KG1 (cell line): Measurements from ENCODE around the gene ANO4.

Experiments used
- DNase-seq: peaks from one replicate; lab custom pipeline; 2025; lab: John Stamatoyannopoulos, UW

Gene ANO4

DNA sequence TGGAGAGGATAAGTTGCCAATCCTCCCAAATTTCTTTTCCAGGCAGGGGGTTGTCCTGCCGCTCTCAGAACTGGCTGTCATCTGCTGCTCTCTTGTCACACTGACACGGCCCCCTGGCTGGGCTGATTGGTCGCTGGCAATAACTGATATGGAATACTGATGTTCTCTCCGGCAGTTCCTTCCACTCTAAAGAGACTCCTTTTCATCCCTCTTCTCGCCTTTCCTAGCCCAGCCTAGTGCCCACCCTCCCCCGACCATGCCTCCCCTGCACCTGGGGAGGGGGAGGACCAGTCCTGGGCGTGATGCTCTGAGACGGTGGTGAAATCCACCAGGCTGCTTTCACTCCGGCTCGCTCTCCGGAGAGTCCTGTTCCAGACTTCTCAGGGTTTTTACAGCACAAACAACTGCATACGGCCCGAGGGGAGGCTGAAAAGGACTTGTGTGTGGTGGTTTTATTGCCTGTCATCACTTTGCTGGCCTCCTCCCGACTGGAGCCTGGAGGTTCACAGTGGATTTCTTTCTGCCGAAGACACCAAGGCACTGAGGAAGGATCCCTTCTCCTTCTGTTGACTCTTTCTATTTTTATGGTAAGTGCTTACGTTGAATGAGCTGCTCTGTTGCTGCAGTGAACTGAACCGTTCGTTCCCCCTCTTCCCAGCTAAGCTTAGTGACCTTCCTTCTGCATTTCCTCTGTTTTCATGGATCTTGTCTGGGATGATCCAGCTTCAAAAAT lies at the start of gene ANO4:
Gene ANO4, plus strand, starts transcription at position 336 of the 733 bp plus-strand sequence. CDS start 107,010 bp downstream, outside the sequence.
- DNase-seq = no peak

DNA sequence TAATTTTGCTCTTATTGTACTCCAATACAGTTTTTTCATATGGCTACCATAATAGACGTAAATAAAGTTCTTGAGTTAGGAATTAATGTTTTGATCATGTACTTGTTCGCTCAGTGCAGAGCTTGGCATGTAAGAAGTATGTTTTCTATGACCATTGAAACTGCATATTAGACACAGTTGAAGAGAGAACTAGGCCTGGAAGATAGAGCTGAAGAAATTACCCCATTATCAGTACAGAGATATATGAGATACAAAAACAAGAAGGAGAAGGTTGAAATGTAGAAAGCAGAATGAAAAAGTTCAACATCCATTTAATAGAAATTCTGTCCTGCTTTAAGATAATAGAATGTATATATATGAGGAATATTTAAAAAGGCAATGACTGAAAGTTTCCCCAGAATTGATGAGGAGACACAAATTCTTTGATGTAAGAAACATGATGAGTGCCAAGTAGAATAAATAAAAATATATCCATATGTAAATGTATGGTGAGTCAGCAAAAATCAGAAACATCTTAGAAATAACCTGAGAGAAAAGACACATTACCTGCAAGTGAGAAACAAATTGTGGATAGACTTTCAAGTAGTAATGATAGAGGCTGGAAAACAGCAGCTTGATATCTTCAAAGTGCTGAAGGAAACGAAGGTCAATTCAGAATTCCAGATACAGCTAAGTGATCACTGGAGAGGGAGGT lies 49.1 kb upstream of the ANO4 start:
- DNase-seq = no peak

DNA sequence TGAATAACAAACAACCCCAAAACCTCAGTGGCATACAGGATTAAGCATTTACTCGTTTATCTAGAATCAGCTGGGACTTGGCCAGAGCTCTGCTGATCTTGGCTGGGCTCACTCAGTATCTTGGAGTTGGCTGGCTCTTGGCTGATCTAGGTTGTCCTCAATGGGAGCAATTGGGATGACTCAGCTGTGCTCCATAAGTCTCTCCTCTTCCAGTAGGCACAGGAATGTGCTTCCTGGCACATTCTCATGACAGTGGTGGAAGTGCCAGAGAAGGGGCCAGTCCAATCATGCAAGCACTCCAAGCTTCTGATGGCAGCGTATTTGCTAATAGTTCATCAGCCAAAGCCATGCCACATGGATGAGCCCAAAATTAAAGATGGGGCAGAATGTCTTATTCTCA lies 41.7 kb upstream of the ANO4 start:
- DNase-seq = no peak

DNA sequence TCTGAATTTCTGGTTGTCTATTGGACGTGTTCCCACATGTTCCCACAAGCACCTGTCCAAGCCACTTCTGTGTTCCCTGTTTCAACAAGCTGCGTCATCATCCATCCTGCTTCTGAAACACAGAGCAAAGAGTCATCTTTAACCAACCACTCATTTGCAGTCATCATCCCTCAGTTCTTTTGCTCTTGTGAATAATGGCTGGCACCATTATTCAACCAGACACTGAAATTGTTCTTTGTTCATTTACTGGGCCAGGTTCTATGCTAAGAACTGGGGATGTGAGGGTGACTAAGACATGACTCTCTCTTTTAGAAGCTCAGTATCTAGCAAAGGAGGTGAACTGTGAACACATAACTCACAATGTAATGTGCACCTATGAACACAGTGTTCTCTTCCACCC lies 40.7 kb upstream of the ANO4 start:
- no peak for DNase-seq

DNA sequence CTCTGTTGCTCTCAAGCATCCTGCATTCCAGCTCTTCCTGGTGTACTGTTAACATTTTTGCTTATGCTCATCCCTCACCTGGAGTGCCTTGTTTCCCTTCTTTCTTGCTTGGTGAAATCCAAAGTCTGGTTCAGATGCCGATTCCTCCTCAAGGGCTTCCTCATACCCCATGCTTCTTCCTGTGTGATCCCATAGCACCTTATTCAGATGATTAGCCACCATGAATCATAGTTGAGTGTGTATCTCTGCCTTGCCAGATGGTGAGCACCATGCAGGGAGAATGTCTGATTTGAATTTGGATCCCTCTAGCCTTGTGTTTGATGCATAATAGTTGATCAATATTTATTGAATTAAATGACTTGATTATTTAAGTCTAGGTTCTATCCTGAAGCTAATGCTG lies 39.4 kb upstream of the ANO4 start:
- DNase-seq = no peak

DNA sequence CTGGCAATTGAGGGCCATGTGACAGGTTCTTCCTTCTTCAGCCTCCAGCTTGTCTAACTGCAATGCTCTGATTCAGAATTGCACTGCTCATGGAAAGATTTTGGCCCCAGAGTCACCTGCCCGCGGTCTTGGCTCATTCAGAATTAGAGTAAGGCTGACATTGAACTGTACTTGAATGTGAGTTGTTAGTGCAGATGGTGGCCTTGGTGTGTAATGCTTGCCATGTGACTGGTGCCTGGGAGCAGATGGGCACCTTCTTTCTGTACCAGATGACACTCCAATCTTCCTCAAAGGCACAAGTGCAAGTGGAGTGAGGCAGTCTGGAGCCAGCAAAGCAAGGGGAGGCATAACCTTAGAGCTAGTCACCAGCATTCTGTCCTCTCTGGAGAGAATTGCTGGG lies 36.5 kb upstream of the ANO4 start:
- DNase-seq = no peak

DNA sequence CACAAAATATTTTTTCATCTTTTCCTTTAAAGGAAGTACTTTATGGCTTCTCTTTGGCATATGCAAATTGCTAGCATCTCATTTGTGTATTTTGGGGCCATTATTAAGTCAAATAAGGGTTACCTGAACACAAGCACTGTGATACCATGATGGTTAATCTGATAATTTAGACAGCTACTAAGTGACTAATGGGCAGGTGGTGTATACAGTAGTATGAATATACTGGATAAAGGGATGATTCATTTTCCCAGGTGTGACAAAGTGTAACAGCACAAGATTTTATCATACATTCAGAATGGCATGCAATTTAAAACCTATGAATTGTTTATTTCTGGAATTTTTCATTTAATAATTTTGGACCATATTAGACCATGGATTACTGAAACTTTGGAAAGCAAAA lies 27.2 kb upstream of the ANO4 start:
- no peak for DNase-seq

DNA sequence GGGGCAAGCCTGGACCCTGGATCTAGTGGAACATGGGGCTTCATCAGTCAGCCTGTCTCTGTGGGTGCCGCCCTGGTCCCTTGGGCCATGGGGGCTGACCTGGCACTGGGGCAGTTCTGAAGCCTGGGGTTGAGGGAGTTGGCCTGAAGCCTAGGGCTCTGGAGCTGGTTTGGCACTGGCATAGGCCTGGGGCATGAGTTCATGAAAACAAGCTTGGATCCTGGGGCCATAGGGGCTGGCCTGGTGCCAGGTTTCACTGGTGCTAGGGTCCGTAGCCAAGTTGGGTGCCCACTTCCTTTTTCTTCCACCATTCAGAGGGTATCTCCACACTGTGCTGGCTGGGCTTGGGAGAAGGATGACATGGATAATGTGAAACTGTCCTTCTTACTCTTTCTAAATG lies 26.6 kb upstream of the ANO4 start:
- no peak for DNase-seq

DNA sequence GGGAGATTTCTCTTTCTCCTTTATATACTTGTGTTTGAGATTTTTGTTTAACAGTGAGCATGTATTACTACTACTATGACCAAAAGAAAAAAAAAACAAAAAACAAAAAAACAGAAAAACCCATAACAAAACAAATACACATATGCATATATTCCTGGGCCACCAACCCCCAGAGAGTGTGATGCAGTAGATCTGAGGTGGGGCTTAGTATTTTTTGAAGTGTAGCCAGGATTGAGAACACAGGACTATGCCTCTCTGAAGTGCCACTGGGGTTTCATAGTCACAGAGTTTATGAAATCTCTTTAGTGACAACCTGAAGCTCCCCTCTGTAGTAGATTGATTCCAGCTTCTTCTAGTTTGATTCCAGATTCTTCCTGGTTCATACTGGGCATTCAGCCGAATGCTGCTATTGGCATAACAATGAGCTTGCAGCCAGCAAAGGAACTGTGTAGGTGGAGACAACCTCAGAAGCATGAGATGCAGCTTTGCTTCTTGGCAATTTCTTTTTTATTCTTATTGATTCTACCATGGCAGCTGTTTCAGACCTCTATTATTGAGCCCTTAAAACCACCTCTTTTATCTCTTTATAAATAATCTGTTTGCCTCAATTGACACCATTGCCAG lies 15.5 kb upstream of the ANO4 start:
- DNase-seq = no peak

DNA sequence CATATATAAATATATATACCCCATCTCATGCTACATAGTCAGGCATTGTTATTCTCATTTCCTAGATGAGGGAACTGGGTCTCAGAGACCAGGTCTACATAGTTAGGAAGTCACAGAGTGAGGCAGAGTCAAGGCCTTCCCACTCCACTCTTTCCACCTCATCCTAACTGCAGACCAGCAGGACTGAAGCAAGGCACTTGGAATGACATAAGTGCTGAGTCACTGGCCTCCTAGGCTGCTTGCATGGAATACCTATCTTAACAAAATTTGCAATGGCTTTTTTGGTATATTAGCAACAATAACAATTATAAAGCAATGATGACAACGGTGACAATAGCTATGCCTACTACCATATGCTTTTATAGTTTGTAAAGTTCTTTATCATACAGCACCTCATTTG lies 5.4 kb upstream of the ANO4 start:
- no peak for DNase-seq

DNA sequence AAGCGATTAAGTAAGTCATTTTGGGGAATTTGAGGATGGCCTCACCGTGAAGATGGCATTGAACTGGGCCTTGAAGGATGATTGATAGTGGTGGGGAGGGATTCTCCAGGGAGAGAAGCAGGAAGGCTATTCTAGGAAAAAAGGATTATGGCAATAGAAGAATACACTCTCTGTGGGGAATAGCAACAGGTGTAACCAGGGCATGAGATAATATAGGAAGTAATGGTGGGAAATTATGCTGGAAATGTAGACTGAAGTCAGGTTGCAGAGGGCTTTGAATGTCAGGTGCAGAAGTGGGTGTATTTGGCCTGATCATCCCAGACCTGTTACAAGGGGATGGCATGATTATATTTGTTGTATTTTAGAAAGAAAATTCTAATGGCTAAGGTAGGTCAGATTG lies 4.6 kb upstream of the ANO4 start:
- no peak for DNase-seq

DNA sequence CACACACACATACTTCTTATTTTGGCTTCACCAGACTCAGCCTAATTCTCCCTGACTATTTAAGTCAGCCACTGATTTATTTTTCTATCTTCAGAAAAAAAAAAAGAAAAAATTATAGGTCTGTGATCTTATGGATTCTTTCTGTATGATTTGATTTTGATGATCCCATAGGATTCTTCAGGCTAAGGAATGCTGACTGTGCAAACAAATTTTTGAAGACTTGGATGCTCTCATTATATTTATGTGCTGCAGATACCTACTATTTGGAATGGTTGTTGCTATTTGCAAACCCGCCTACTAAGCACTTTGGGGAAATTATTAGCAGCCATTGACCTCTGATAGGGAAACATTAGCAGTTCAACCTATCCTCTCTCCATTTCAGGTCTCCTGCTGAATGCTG lies 4.0 kb upstream of the ANO4 start:
- no peak for DNase-seq

DNA sequence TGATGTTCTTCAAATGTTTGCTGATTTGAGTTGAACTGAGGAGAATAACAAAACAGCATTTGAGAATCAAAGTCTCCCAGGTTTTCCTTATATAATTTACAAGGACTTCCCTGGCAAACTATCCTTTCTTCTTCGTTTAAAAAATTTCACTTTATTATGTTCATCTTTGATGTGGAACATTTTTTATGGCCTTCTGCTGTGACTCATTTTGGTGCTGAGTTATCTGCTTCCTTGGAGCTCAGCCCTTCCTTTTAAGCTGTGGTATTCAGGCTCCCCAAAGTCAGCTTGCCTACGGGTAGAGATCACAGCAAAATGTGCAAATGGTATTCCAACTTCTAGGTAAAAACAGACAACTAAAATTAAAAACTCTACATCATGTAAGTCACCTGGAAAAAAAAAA lies 1.4 kb upstream of the ANO4 start:
- DNase-seq = no peak

DNA sequence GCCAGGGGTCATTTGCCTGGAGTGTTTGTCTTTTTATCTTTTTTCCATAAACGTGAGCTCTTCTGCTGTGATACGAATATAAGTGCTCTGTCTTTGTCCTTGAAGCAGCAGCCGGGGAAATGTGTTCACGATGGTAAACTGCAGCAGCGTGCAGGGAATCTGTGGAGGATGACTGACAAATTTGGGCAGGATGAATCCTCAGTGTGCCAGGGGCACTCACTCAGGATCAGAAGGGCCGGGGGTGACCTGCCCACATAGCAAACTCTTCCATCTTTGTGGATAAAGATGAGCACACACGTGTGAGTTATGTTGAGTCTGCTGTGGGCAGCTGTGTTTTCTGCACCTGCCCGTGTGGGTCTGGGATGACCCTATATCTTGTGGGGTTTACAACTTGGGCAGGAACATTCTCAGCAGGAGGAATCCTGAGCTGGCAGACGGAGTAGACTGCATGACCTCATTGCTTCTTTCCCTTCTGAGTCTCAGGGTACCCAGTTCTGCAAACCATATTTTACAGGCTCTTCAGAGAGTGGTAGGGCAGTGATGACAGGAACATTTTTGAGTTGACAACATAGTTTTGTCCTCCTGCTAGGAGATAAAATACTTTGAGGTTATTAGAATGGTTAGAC lies 711 bp downstream of the ANO4 start:
- DNase-seq = no peak

DNA sequence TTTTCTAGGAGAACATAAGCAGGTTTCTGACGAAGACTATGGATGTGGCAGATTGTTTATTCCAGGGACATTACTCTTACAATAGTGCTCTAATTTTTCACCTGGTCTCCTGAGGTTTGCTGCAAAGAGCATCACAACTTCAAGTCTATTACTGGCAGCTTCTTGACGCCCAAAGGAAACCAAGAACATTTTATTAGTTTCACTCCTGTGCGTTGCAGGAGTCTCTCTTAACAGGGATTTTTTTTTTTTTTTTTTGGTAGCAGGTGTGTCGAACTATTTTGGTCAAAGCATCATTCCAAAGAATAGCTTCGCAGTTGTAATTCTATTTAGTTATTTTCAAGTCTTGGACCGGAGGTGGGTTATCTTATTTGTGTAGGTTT lies 1.2 kb downstream of the ANO4 start:
- DNase-seq = no peak

DNA sequence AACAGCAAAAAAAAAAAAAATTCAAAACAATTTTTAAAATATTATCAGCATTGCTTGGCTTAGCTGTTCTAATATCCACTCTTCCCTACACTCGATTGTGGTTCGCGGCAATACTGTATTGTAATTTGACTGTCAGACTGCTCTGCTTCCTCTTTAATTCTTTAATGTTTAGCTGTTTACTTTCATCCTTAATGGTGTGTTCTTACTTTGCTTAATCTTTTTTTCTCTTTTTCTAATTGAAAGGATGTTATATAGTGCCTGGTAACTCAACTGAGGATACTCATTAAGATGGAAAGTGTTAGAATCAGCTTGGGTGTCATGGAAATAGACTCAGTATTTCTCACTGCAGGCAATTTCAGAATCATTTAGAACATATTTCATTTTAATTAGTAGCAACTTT lies 2.0 kb downstream of the ANO4 start:
- DNase-seq = no peak

DNA sequence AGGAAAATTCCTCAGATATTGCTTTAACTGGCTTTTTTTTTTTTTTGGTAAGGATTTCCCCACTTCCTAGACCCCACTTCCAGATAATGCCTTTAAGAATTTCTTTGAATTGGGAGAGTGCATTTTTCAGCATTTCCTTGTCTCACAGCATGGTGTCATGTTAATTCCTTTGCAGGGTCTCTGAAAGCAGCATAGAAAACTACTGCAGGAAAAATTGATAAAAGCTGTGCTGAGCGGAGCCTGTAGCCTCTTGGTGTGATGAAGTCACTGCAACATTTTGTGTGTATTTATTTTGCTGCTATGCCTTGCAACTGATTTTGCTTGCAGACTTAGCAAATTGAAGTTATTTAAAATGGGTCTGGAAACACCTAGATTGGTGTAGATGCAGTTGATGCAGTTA lies 2.7 kb downstream of the ANO4 start:
- no peak for DNase-seq

DNA sequence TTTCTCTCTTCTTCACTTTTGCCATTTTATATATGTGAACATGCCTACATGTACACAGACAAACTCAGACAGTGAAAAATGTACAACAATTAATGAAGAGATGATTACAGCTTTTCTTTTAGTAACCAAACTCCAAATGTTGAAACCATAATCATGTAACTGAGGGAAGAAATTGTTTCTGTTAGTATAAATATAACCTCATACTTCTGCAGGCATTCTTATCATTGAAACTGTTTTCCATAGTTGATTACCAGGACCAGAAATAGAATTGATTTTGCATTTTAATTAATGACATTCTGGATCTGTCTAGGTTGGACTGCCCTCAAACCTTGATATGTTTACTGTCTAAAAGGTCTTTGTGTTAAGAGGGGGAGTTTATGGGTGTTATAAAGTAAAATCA lies 3.2 kb downstream of the ANO4 start:
- no peak for DNase-seq

DNA sequence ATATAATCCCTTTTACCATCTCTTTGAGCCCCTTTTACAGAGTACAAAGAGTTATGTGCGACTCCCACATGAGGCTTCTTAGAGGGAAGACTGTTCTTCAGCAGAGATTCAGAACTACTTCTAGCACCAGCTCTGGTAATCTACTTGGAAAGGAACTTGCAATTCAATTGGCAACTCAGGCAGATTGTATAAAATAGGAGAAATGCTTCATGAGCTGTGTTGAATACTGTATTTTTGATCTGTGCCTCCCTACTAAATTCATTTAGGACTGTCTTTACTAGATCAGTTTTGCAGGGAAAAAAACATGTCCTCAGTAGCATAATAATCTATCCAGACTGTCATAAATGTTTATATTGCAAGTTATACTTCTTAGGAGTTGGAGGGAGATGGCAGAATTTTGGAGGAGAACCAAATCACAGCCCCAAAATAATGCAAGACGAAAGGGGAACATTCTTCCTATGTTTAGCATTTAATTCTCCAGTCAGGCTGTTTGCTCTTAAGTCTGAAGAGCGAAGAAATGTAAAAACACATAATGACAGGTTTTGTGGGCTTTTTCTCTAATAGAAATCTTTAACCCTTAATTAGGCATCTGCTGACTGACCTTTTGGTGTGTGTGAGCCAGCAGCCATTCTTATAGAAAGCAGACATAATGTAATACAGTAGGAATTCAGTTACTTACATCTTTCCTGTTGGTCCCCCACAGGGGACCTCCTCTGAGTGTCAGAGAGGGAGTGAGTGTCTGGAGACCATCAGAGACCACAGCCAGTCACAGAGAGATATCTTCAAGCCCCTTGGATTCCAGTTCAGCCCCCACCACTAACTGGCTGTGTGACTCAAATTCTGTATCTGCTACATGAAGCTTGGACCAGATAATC lies 3.9 kb downstream of the ANO4 start:
- no peak for DNase-seq

DNA sequence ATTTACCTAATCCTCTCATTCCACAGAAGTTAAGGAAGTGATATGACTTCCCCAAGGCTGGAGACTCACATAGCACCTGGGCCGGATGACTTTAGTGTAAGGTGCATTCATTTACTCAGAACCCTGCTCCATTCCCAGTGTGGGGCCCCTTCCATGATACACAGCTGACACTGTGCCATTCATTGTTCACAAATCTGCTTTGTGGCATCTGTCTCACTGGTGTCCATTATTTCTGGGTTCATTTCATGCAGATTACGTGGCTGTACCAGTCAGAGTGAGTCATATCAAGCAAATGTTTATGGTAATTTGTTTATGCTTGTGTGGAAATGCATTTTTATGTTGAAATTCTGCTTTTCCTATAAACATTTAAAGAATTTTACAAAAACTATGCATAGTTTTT lies 5.2 kb downstream of the ANO4 start:
- DNase-seq = no peak

DNA sequence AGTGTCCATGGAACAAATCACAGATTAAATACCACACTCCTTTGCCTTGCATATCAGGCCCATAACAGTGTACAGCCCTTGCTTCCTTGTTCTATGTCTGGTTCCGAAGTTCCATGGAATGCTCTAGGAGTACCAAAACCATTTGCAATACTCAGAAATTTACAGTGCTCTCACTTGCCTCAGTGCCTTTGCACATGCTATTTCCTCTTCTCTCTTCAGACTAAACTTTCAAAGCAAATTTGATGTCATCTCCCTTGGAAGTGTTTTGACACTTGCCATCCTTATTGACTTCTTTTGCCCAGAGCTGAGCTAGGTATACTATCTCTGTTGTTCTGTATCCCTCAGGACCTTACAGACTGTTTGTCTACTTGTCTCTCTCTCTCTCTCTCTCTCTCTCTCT lies 6.1 kb downstream of the ANO4 start:
- DNase-seq = no peak

DNA sequence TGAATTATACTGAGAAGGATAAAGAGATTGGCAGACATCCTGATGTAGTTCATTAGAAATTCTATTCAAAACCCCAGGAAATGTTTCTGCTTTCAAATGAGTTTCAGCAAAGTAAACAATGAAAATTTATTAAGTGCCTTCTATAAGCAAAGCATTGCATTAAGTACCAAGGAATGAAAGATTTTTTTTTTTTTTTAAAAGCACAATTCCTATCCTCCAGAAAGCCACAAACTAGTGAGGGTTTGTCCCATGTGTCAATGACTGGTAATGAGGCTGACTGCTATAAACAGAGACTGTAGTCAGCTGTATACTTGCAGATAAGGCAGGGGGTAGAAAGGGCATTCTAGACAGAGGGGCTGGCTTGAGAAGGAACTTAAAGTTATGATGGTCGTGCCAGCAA lies 6.7 kb downstream of the ANO4 start:
- DNase-seq = no peak
